Right lung (tissue), 5 donors: ENCODE measurements around the gene DDX47. TPM values are rescaled to one million over a fixed set of nuclear protein-coding genes. Genes with fewer than 3 reads are reported as not detected.
"Not testable (repeated sequence)": the region's sequence is repeated elsewhere in the genome, so short reads cannot be mapped to it uniquely, and the experiment has no call there.

Source experiments
- DNase-seq, 2 donors: peaks; one replicate each; pipeline ENCODE4 v3.0.0-alpha.2; 2013
- polyA plus RNA-seq, 5 donors: library from polyadenylated mRNA; unstranded; fragments of 120-200 nt; gene quantifications; one replicate each; pipeline versions ENCODE4 v1.2.1 to v1.2.3, GENCODE V29; 2013; ENCODE audit warnings: inconsistent platforms in 1 of 5, low replicate concordance in 1 of 5; ENCODE audit not compliant: insufficient read length in 5 of 5, insufficient read depth in 1 of 5

Gene DDX47
- polyA plus RNA-seq, 5 donors: 69.0 to 87.3 (median 74.0) TPM

GRCh38 chr12:12794686-12795085 is 18.5 kb upstream of the DDX47 start:
- no peak for DNase-seq

- no peak for DNase-seq
Observed at GRCh38 chr12:12796171-12796570, 17.0 kb upstream of the DDX47 start.

- no peak for DNase-seq
Observed at GRCh38 chr12:12796928-12797793, 16.0 kb upstream of the DDX47 start.

DNA sequence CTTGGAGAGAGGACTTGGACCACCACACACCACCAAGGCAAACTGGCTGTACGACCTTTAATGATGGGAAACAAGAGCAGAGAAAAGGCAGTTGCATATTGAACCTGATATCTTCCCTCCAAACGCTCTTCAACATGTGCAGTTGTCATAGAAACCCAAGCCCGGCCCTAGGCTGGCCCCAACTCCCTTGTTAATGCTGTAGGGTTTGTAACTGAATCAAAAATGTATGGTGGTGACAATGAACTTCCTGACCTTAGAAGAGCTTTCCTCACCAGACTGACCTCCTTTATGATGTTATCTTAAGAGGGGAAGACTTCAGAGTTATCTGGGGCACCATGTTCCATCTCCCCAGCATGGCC is 15.4 kb upstream of the DDX47 start:
- DNase-seq: no peak

DNA sequence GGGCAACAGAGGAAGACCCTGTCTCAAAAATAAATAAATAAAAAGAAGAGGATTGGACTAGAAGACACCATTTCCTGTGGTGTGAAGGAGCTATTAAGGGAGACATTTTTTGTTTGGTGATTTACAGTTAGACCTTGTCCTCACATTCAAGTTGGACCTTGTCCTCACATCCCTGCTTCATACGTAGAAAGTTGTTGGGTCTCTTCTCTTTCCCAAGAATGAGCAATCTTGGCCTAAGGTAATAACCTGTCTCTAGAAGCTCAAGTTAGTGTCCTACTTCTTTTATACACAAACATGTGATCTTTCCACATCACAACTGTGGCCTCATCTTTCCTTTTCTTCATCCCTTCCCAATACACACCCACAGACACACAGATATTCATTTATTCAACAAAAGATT is 14.7 kb upstream of the DDX47 start:
- no peak for DNase-seq

DNA sequence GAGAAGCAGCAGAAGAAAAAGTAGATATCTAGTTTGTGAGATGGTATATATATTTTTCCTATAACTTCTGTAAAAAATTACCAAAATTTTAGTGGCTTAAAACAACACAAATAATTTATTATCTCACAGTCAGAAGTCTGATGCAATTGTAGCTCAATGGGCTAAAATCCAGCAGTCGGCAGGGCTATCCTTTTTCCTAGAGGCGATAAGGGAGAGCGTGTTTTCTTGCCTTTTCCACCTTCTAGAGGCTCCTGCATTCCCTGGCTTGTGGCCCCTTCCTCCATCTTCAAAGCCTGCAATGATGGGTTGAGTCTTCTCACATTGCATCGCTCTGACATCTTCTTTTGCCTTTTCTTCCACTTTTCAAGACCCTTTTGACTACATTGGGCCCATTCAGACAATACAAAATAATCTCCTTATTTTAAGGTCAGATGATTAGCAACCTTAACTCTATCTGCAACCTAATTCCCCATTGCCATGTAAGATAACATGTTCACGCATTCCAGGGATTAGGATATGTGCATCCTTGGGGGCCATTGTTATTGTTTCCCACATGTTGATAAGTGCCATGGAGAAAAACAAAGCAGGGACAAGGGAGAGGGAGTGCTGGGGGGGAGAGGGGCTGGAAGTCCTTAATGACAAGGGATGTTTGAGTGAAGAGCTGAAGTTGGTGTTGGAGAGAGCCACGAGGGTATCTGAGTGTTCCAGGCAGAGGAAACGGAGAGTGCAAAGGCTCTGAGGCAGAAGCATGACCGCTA is 13.8 kb upstream of the DDX47 start:
- no peak for DNase-seq

- no peak for DNase-seq
Observed at GRCh38 chr12:12800406-12801180, 12.6 kb upstream of the DDX47 start.

GRCh38 chr12:12801656-12802055 is 11.5 kb upstream of the DDX47 start:
- not testable (repeated sequence) for DNase-seq

- DNase-seq: no peak
Observed at GRCh38 chr12:12803186-12803585, 10.0 kb upstream of the DDX47 start.

- DNase-seq: no peak
Observed at GRCh38 chr12:12804011-12804410, 9.1 kb upstream of the DDX47 start.

DNA sequence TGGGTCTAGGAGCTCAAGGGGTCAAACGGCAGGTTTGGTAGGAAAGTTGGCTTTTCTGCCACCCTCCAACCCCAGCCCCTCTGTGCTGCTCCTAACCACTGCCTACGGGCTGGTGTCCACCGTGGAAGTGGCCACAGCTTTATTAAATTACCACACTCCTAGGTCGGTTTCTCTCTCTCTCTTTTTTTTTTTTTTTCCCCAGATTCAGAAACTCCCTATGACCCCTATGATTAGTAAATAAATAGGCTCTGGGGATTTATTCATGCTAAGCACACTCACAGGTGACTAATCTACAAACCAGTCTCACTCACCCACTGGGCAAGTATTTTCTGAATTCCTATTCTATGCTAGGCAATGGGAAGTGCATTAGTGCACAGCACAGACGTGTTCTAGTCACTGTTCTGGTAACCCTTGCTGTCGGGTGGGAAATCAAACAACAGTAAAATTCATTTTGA is 8.7 kb upstream of the DDX47 start:
- no peak for DNase-seq

- no peak for DNase-seq
Observed at GRCh38 chr12:12806784-12807516, 6.2 kb upstream of the DDX47 start.

GRCh38 chr12:12807517-12807903 is 5.6 kb upstream of the DDX47 start:
- not testable (repeated sequence) for DNase-seq

- DNase-seq: no peak
Observed at GRCh38 chr12:12807970-12808702, 5.0 kb upstream of the DDX47 start.

GRCh38 chr12:12810553-12811021 is 2.6 kb upstream of the DDX47 start:
- DNase-seq: no peak

GRCh38 chr12:12811343-12811742 is 1.8 kb upstream of the DDX47 start:
- no peak for DNase-seq

- no peak for DNase-seq
Observed at GRCh38 chr12:12812174-12812573, 972 bp upstream of the DDX47 start.

DNA sequence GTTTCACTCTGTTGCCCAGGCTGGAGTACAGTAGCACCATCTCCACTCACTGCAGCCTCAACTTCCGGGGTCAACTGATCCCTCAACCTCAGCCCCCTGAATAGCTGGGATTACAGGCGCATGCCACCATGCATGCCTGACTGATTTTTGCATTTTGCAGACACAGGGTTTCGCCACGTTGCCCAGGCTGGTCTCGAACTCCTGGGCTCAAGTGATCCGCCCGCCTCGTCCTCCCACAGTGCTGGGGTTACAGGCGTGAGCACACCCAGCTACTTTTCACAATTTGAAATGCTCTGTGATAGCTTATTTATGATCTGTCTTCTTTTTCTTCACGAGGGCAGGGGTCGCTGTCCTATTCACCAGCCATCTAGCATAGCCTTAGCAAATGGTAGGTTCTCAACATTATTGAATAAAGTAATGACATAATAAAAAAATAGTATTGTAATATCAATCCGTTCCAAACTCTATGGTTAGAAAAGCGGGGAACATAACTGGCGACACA is 477 bp upstream of the DDX47 start:
- no peak for DNase-seq

DNA sequence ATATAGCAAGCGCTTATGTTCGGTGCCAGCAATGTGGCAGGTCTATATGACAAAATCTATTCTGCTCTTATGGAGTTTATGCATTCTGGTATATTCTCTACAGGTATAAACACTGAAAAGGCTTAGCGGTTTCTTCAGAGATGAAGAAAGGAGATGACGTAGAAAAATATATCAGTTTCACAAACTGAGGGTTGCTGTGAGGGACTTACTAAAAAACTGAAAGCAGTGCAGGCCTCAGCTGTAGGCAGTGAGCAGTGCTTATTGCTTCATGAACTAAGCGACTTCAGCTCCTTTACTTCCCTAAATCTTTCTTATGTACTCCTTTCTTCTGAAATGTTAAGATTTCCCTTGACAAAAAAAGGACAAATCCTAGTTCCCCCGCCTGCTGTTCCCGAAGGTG is 4.5 kb downstream of the DDX47 start:
- DNase-seq: no peak

DNA sequence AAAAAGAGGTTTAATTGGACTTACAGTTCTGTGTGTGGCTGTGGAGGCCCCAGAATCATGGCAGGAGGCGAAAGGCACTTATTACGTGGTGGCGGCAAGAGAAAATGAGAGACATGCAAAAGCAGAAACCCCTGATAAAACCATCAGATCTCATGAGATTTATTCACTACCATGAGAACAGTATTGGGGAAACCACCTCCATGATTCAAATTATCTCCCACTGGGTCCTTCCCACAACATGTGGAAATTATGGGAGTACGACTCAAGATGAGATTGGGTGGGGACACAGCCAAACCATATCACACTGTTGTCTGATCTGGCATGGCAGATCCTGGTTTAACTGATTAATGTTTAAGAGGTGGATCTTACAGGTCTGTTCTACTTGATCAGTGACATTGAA is 5.6 kb downstream of the DDX47 start:
- DNase-seq: no peak

DNA sequence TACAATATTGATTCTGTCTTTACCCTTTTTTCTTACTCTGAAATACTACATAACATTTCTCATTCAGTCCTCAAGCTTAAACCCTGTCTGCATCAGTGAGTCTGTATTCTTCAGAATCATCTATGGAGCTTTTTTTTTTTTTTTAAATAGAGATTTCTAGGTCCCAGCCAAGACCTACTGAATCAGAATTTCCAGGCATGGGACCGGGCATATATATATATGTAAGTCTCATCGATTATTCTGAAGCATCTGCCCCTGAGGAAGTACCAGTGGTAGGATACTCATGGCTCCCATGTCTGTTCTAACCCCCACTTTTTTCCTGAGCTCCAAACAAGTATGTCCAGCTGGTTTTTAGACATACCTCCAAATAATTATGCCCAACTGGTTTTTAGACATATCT is 6.1 kb downstream of the DDX47 start:
- DNase-seq: no peak
